ENCODE measurements around the gene CFAP221. TPM values are rescaled to one million over a fixed set of nuclear protein-coding genes. Genes with fewer than 3 reads are reported as not detected.

The CFAP221 gene
- total and polyA plus RNA-seq, 8 donors, result 10.1 to 25.3 (median 15.2) TPM

DNA sequence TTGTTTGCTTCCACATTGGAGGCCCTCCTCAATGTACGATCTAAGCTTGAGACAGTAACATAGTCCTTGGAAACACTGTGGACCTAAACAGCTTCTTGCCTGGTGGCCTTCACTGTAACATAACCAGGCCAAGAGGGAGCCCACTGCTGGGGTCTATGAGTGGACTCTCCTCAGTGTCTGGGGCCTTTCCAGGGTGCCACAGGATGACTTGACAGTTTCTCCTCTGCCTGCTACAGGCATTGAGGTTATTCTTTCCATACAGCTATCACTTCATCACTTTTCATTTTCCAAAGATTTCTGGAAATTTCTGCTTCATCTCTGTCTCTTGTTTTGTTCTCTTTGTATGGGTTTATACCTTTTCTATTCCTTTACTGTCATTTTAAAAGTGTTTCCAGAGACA lies 31.3 kb upstream of the CFAP221 start:
- no peak overlapping the region for H3K4me3 ChIP-seq
- H3K4me1 ChIP-seq, result no peaks in the 10 kb centered on the region
- no peaks in the 10 kb centered on the region for H3K27me3 ChIP-seq
- ATAC-seq (no peak), FAIRE-seq (no peak), DNase-seq (no peak)
- no peaks in the 10 kb centered on the region for H3K9me3 ChIP-seq
- intact Hi-C loops (cut with DNase I), result no loop called here
- no peaks in the 10 kb centered on the region for H3K36me3 ChIP-seq
- no peak overlapping the region for H3K27ac ChIP-seq
- WGBS, 2 donors, result 81 to 94% methylated on average over 1 of the region's 1 CpG
- TF ChIP-seq, protein P1, sequence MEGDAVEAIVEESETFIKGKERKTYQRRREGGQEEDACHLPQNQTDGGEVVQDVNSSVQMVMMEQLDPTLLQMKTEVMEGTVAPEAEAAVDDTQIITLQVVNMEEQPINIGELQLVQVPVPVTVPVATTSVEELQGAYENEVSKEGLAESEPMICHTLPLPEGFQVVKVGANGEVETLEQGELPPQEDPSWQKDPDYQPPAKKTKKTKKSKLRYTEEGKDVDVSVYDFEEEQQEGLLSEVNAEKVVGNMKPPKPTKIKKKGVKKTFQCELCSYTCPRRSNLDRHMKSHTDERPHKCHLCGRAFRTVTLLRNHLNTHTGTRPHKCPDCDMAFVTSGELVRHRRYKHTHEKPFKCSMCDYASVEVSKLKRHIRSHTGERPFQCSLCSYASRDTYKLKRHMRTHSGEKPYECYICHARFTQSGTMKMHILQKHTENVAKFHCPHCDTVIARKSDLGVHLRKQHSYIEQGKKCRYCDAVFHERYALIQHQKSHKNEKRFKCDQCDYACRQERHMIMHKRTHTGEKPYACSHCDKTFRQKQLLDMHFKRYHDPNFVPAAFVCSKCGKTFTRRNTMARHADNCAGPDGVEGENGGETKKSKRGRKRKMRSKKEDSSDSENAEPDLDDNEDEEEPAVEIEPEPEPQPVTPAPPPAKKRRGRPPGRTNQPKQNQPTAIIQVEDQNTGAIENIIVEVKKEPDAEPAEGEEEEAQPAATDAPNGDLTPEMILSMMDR (IDR thresholded peaks at IDR 0.05), result no peak

DNA sequence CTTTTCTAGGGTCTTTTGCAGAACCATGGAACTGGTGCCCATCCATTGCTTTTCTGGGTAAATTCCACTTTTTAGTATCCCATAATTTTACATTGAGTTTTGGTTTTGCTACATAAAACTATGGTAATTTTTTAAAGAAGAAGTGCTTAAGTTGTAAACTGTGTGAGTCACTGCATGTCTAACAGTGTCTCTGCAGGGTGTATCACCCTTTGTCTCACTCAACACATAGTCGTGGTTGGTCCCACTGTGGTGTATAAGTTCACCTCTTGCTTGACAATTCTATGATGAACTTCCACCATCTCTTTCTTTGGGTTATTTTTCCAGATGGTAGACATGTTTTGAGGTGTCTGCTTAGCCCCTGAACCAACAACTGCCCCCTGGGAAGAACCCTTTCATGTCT lies 30.4 kb upstream of the CFAP221 start:
- FAIRE-seq, result no peak
- intact Hi-C loops (cut with DNase I), result no loop called here
- TF ChIP-seq, protein P1 (IDR thresholded peaks at IDR 0.05), result no peak
- H3K36me3 ChIP-seq, result no peaks in the 10 kb centered on the region
- no peak overlapping the region for H3K4me3 ChIP-seq
- no peaks in the 10 kb centered on the region for H3K9me3 ChIP-seq
- DNase-seq, result no peak
- WGBS, 2 donors, result 23 to 47% methylated on average over 1 of the region's 1 CpG
- no peaks in the 10 kb centered on the region for H3K27me3 ChIP-seq
- H3K27ac ChIP-seq, result no peak overlapping the region
- ATAC-seq, result no peak
- no peaks in the 10 kb centered on the region for H3K4me1 ChIP-seq

DNA sequence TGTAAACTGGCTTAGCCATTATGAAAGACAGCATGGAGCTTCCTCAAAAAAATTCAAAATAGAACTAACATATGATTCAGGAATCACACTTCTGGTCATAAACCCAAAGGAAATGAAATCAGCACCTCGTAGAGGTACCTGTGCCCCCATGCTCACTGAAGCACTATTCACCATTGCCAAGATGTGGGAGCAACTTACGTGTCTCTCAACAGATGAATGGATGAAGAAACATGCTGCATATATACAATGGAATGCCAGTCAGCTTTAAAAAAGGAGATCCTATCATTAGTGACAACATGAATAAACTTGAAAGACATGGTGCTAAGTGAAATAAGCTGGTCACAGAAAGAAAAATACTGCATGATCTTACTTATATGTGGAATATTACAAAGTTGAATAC lies 28.1 kb upstream of the CFAP221 start:
- intact Hi-C loops (cut with DNase I), result no loop called here
- WGBS, 2 donors, result 88 to 90% methylated on average over 2 of the region's 2 CpGs
- no peak for ATAC-seq

DNA sequence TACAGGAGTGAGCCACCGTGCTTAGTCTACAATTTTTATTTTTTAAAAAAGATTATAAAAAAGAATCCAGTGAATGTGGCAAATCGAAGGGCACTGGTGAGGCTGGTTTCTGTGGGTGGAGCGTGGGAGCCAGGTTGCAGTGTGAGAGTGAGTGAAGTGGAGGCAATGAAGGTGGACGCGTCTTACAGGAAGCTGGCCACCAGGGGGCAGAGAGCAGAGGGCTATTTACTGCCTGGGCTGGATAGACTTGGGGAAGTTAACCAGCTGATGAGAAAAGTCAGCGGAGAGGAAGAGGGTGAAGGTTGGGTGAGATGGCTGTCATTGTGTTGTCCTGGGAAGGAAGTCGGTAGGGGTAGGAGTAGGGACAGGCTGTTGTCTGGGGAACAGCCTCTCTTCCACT lies 26.8 kb upstream of the CFAP221 start:
- TF ChIP-seq, protein P1 (IDR thresholded peaks at IDR 0.05), result peak; percentile 51 to 70 (median 68)
- FAIRE-seq, result no peak
- Histone ChIP-seq H3K4me3 (no peak overlapping the region), H3K27me3 (no peaks in the 10 kb centered on the region), H3K9me3 (no peaks in the 10 kb centered on the region), H3K36me3 (no peaks in the 10 kb centered on the region), H3K4me1 (no peaks in the 10 kb centered on the region), H3K27ac (peak overlapping the region in 2 of 4 donors; percentile 37 to 50)
- intact Hi-C loops (cut with DNase I), result no loop called here
- DNase-seq, result peak; percentile 71 to 90 (median 84)
- peak; percentile 85 to 95 (median 93) for ATAC-seq
- 9 to 13% methylated on average over 7 of the region's 7 CpGs for WGBS, 2 donors

More for the DNA sequence above, 28.1 kb upstream of the CFAP221 start:
- no peaks in the 10 kb centered on the region for H3K4me1 ChIP-seq
- H3K27ac ChIP-seq, result no peak overlapping the region
- H3K36me3 ChIP-seq, result no peaks in the 10 kb centered on the region
- no peaks in the 10 kb centered on the region for H3K27me3 ChIP-seq
- TF ChIP-seq, protein P1 (IDR thresholded peaks at IDR 0.05), result no peak
- no peaks in the 10 kb centered on the region for H3K9me3 ChIP-seq
- DNase-seq (no peak), FAIRE-seq (no peak)
- H3K4me3 ChIP-seq, result no peak overlapping the region

DNA sequence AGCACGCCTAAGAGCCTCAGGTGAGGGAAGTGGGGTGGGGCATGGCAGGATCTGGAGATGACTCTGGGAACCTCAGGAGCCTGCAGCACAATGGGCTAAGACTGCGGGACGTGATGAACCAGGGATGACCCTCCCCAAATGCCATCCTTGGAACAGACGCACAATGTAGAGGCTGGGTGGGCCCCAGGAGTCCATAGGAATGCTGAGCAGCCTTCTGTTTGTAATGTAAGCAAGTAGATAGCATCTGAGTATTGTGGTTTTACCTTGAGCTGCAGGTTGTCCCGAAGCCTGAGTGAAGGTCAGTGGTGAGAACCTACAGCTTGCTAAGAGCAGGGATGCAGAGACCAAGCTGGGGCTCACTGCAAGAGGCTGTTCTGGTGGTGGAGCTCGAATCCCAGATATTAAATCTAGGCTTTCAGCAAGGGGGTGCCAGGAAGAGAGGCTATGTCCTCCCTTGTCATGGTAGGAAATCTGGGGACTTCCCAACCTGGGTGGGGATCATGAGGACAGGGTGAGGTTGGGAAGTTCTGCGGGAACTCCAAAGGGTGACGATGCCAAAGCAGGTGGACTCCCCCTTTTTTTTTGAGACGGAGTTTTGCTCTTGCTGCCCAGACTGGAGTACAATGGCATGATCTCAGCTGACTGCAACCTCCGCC lies 25.7 kb upstream of the CFAP221 start:
- no peaks in the 10 kb centered on the region for H3K9me3 ChIP-seq

More for the DNA sequence above, 25.7 kb upstream of the CFAP221 start:
- no peaks in the 10 kb centered on the region for H3K4me1 ChIP-seq
- ATAC-seq (peak in 1 of 4 donors; percentile 12), DNase-seq (no peak), FAIRE-seq (no peak)
- intact Hi-C loops (cut with DNase I), result no loop called here
- H3K27ac ChIP-seq, result peak overlapping the region in 2 of 4 donors; percentile 33 to 37
- H3K36me3 ChIP-seq, result no peaks in the 10 kb centered on the region
- WGBS, 2 donors, result 70 to 76% methylated on average over 10 of the region's 10 CpGs
- no peak overlapping the region for H3K4me3 ChIP-seq
- peaks cover 0 to 4% (median 0%) of the 10 kb centered on the region in 4 donors for H3K27me3 ChIP-seq
- TF ChIP-seq, protein P1 (IDR thresholded peaks at IDR 0.05), result no peak
